Activated T-cell treated with anti-CD3 and anti-CD28 coated beads, Interleukin-2, amount 50 U/mL, for 48 hours (primary cell): ENCODE results near the gene ZNF326.
"Not testable (repeated sequence)": the region's sequence is repeated elsewhere in the genome, so short reads cannot be mapped to it uniquely, and the experiment has no call there.

ENCODE experiments used
- DNase-seq, 2 experiments: peaks; one replicate each; pipeline ENCODE4 v3.0.0-alpha.2; 2020

The ZNF326 gene

GRCh38 chr1:89999208-89999607 lies 4.3 kb downstream of the ZNF326 start:
- DNase-seq, result no peak

- no peak for DNase-seq
Observed at GRCh38 chr1:89999628-90000027, 4.7 kb downstream of the ZNF326 start.

GRCh38 chr1:90000934-90001676 lies 6.2 kb downstream of the ZNF326 start:
- DNase-seq, result no peak

GRCh38 chr1:90007979-90008404 lies 13.1 kb downstream of the ZNF326 start:
- DNase-seq, result no peak

- no peak for DNase-seq
Observed at GRCh38 chr1:90012300-90012699, 17.4 kb downstream of the ZNF326 start.

- no peak for DNase-seq
Observed at GRCh38 chr1:90023691-90024090, 28.8 kb downstream of the ZNF326 start.

GRCh38 chr1:90027281-90027680 lies 32.4 kb downstream of the ZNF326 start:
- no peak for DNase-seq

GRCh38 chr1:90039652-90040051 lies 44.7 kb downstream of the ZNF326 start:
- DNase-seq, result no peak

- DNase-seq, result no peak
Observed at GRCh38 chr1:90043586-90043985, 48.7 kb downstream of the ZNF326 start.

- DNase-seq, result no peak
Observed at GRCh38 chr1:90044346-90044745, 49.4 kb downstream of the ZNF326 start.

GRCh38 chr1:90045853-90046563 lies 51.1 kb downstream of the ZNF326 start:
- peak in 1 of 2 experiments; percentile 29 for DNase-seq

- DNase-seq, result no peak
Observed at GRCh38 chr1:90046635-90047034, 51.7 kb downstream of the ZNF326 start.

- DNase-seq, result no peak
Observed at GRCh38 chr1:90048043-90048442, 53.1 kb downstream of the ZNF326 start.

GRCh38 chr1:90062700-90063643 lies 68.1 kb downstream of the ZNF326 start:
- not testable (repeated sequence) for DNase-seq

GRCh38 chr1:90064109-90064508 lies 69.2 kb downstream of the ZNF326 start:
- not testable (repeated sequence) for DNase-seq

- DNase-seq, result no peak
Observed at GRCh38 chr1:90067194-90067931, 72.5 kb downstream of the ZNF326 start.

- DNase-seq, result no peak
Observed at GRCh38 chr1:90068611-90069280, 73.8 kb downstream of the ZNF326 start.

- no peak for DNase-seq
Observed at GRCh38 chr1:90074137-90074536, 79.2 kb downstream of the ZNF326 start.

GRCh38 chr1:90074566-90074965 lies 79.7 kb downstream of the ZNF326 start:
- no peak for DNase-seq

- no peak for DNase-seq
Observed at GRCh38 chr1:90074970-90075391, 80.1 kb downstream of the ZNF326 start.

GRCh38 chr1:90083995-90084394 lies 89.1 kb downstream of the ZNF326 start:
- DNase-seq, result no peak
